SHP77 treated with DMSO at 0.1 percent for 48 hours (cell line): ENCODE measurements around the gene MSMO1.
"Not testable (repeated sequence)": the region's sequence is repeated elsewhere in the genome, so short reads cannot be mapped to it uniquely, and the experiment has no call there.

ENCODE experiments used
- DNase-seq: peaks from one replicate; lab custom pipeline; 2025; lab: John Stamatoyannopoulos, UW

The MSMO1 gene

GRCh38 chr4:165324918-165325304 is 2.6 kb upstream of the MSMO1 start:
- no peak for DNase-seq

DNA sequence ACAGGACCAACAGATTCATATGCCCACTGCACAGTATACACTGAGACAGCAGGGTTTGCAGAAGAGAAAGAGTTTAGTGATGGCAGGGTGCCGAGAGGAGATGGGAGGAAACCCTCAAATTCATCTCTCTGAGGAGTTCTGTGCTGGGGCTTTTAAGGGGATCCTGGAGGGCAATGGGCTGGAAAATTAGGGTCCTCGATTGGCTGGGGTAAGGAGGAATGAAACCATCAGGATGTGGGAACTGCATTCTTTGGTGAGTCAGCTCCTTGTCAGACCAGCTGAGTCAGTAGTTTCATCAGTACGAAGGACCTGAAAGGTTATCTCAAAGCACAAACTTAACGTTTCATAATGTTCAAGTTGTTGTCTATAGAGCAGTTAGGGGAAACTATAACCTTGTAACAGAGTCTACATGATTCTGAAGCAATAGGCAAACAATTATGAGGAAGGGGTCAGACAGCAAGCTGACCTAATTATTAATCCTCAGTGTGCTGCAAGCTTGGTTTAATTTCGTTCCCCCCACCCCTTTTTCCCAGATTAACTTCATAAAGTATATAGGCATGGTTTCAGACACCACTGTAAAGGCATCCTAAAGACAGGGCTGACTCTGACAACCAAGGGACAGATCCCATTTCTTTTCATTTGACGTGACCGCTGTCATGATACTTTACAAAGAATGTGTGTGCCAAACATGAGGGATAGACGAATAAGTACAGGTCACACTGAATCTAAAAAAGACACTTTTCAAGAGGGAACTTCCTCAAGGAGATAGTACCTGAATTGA is 1.5 kb upstream of the MSMO1 start:
- DNase-seq: no peak

- DNase-seq: peak; percentile 39
Measured at GRCh38 chr4:165326831-165327210, 648 bp upstream of the MSMO1 start.

- no peak for DNase-seq
Measured at GRCh38 chr4:165328101-165328425, 594 bp downstream of the MSMO1 start.

GRCh38 chr4:165328708-165329107 is 1.2 kb downstream of the MSMO1 start:
- DNase-seq: no peak

DNA sequence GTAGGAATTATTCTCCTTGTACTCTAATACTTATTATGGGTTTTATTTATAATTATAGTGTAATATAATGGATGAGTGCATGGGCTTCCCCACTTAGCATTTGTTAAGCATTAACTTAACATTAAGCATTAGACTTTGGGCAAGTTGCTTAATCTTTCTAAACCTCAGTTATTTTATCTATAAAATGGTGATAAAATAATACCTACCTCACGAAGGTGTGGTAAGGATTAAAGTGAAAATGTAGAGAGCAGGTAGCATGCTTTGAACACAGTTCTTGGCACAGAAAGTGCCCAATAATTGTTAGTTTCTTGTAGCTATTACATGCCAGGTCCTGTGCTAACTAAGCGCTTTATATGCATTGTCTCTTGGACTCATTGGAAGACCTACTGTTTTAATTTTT is 2.6 kb downstream of the MSMO1 start:
- DNase-seq: no peak

DNA sequence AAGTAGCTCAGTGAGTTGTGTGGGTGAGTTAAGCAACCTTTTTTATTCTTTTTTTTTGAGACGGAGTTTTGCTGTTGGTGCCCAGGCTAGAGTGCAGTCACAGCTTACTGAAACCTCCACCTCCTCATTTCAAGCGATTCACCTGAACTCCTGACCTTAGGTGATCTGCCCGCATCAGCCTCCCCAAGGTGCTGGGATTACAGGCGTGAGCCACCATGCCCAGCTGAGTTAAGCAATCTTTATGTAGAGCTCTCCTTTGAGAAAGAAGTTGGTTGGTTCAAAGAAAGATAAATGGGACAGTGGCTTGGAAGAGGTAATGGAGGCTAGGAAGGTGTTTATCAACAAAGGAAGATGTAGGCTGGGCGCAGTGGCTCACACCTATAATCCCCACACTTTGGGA is 3.2 kb downstream of the MSMO1 start:
- no peak for DNase-seq

- no peak for DNase-seq
Measured at GRCh38 chr4:165331359-165331758, 3.9 kb downstream of the MSMO1 start.

DNA sequence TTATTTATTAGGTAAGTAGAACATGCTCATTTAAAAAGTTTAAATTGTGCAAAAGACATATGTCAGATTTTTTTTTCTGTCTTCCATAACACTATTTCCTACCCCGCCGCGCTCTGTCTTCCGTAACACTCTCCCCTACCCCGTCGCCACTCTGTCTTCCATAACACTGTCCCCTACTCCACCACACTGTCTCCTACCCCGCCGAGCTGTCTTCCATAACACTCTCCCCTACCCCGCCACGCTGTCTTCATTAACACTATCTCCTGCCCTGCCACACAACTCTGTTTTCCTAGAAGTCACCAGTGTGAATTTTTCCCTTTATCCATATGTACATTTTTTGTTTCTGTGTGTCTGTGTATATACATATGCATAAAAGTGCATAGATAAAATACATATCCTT is 4.4 kb downstream of the MSMO1 start:
- DNase-seq: no peak

- no peak for DNase-seq
Measured at GRCh38 chr4:165332502-165332901, 5.0 kb downstream of the MSMO1 start.

- no peak for DNase-seq
Measured at GRCh38 chr4:165335163-165335703, 7.8 kb downstream of the MSMO1 start.

DNA sequence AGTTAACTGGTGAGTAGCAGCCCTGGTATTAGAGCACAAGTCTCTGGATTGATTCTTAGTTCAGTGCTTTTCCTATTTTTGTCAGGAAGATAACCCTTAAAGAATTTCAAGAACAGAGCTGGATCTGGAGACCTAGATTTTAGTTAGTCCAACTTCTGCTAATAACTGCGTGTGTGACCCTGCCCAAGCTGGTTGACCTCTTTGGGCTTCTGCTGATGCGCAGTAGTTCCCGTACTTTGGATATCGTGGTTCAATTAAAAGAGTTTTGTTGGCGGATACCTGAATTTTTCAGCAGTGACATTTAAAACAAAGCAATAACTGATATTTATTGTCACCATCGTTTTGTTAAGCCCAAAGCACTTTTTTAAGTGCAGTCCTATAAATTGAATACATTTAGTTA is 9.3 kb downstream of the MSMO1 start:
- no peak for DNase-seq

GRCh38 chr4:165342340-165342739 is 14.9 kb downstream of the MSMO1 start:
- DNase-seq: not testable (repeated sequence)

GRCh38 chr4:165343353-165344191 is 16.1 kb downstream of the MSMO1 start:
- no peak for DNase-seq

GRCh38 chr4:165345666-165346417 is 18.4 kb downstream of the MSMO1 start:
- no peak for DNase-seq

- DNase-seq: no peak
Measured at GRCh38 chr4:165347647-165348569, 20.4 kb downstream of the MSMO1 start.

DNA sequence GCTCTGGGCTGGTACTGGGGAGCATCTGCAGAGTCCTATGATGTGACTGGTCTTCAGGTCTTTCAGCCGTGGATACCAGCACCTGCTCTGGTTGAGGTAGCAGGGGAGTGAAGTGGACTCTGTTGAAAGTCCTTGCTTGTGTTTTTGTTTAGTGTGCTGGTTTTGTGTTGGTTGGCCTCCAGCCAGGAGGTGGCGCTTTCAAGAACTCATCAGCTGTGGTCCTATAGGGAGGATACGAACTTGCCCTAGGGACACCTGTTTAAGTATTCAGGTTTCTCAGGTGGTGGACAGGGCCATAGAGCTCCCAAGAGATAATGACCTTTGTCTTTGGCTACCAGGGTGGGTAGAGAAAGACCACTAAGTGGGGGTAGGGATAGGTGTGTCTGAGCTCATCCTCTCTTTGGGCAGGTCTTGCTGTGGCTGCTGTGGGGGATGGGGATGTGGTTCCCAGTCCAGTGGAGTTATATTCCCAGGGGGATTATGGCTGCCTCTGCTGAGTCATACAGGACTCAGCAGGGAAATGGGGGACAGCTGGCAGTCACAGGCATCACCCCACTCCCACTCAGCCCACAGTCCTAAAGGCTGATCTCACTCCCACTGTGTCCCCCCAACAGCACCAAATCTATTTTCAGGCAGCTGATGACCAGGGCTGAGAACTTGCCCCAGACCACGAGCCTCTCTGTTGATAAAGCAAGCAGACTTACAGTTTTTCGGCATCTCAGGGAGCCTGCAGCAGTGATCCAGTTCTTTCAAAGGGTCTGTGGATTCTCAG is 24.1 kb downstream of the MSMO1 start:
- DNase-seq: no peak

GRCh38 chr4:165355900-165356300 is 28.4 kb downstream of the MSMO1 start:
- no peak for DNase-seq

- DNase-seq: no peak
Measured at GRCh38 chr4:165359506-165359905, 32.0 kb downstream of the MSMO1 start.

DNA sequence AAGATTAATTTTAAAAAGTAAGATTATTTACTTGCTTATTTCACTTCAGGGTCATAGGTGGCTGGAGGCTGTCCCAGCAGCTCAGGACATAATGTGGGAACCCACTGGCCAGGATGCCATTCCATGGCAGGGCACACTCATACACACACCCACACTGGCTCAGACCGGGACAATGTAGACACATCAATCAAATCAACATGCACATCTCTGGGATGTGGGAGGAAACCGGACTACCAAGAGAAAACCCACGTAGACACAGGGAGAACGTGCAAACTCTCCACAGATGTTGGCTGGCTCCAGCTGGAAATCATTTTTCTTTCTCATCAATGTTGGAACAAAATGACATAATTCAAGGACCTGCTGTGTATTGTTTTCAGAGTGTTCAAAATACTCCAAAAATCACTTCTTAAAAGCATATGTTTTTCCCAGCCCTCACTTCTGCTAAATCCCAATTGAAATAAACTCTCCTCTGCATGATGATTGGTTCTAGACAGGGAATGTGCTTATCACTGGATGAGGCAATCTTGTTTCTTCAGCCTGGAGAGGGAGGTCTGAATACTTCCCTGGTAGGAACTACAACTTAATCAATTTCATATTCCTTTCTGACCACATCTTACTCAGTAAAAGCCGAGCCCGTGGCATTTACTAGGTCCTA is 32.7 kb downstream of the MSMO1 start:
- no peak for DNase-seq
